Panc1 (cell line): ENCODE results near the gene CHSY1. TPM values are rescaled to one million over a fixed set of nuclear protein-coding genes. Genes with fewer than 3 reads are reported as not detected.

ENCODE experiments used
- ATAC-seq: fragments of 200-7000 bp; cut with Tn5 transposase; 2 replicates; pipeline ENCODE4 v1.9.1; 2020; ENCODE audit warnings: mild to moderate bottlenecking, moderate library complexity
- BruUV-seq: library from RNA; stranded (reverse); fragments of 400-500 nt; replicated peaks from 2 replicates; lab custom pipeline; 2021; lab: Mats Ljungman, UMichigan
- CTCF ChIA-PET: fragments of 300-600 bp; sonication (Branson Sonifier 250); formaldehyde crosslinking; loops from one replicate; lab custom pipeline; 2022; ENCODE audit warnings: antibody characterized with exemption; lab: Charles Lee
- POLR2A ChIA-PET: fragments of 300-600 bp; sonication (Branson Sonifier 250); formaldehyde crosslinking; loops from one replicate; lab custom pipeline; 2022; ENCODE audit warnings: antibody characterized with exemption; lab: Charles Lee
- DNase-seq: peaks from one replicate; pipeline ENCODE4 v3.0.0-alpha.2; 2010; ENCODE audit warnings: low read depth, low spot score
- H3K27ac ChIP-seq: 2 replicates; pipeline ENCODE4 v1.5.1; 2011; ENCODE audit warnings: mild to moderate bottlenecking, low read length, inconsistent platforms
- H3K27me3 ChIP-seq: fragments of 200-500 bp; sonication (Bioruptor generic); 2 replicates; pipeline ENCODE4 v1.6.0; 2014; ENCODE audit warnings: low read length, inconsistent platforms; ENCODE audit not compliant: control insufficient read depth, insufficient read depth
- H3K36me3 ChIP-seq: fragments of 200-500 bp; sonication (Bioruptor generic); 2 replicates; pipeline ENCODE4 v1.5.1; 2014; ENCODE audit warnings: inconsistent platforms, mild to moderate bottlenecking, low read length, moderate library complexity; ENCODE audit not compliant: control insufficient read depth, insufficient read depth
- H3K4me1 ChIP-seq: 2 replicates; pipeline ENCODE4 v1.5.1; 2011; ENCODE audit warnings: inconsistent platforms, mild to moderate bottlenecking, low read length, moderate library complexity; ENCODE audit not compliant: control insufficient read depth, insufficient read depth
- H3K4me3 ChIP-seq, 2 experiments: 2 replicates each; pipeline ENCODE4 v1.5.1; 2011 to 2012; ENCODE audit warnings: low read depth in 2 of 2, low read length in 2 of 2, mild to moderate bottlenecking in 2 of 2, inconsistent platforms in 1 of 2, moderate library complexity in 1 of 2
- H3K9me3 ChIP-seq: fragments of 200-500 bp; sonication (Bioruptor generic); 2 replicates; pipeline ENCODE4 v1.5.1; 2014; ENCODE audit warnings: low read depth, mild to moderate bottlenecking, inconsistent platforms, low read length, moderate library complexity; ENCODE audit not compliant: control insufficient read depth, insufficient read depth
- POLR2AphosphoS5 ChIP-seq: IDR thresholded peaks from 2 replicates; pipeline ENCODE4 v1.6.1; 2012; ENCODE audit warnings: mild to moderate bottlenecking, low read depth, low read length, moderate library complexity
- REST ChIP-seq, 2 experiments: IDR thresholded peaks; 2 replicates each; pipeline ENCODE4 v1.6.1; 2011 to 2012; ENCODE audit warnings: low read depth in 2 of 2, control low read depth in 1 of 2, low read length in 1 of 2, mild to moderate bottlenecking in 1 of 2, moderate library complexity in 1 of 2; ENCODE audit not compliant: insufficient read depth in 1 of 2
- SIN3A ChIP-seq: IDR thresholded peaks from 2 replicates; pipeline ENCODE4 v1.6.1; 2012; ENCODE audit warnings: low read depth, mild to moderate bottlenecking, low read length, moderate library complexity, borderline replicate concordance; ENCODE audit not compliant: insufficient read depth
- TCF7L2 ChIP-seq: IDR thresholded peaks from 2 replicates; pipeline ENCODE4 v1.6.1; 2011; ENCODE audit warnings: mild to moderate bottlenecking, low read depth, low read length, inconsistent platforms
- in situ Hi-C: cut with HindIII; loops from 2 replicates; pipeline ENCODE4 v1.10.0; 2016; ENCODE audit warnings: low sequenced_read_pairs, low pct_unique_long_range_greater_than_20kb
- intact Hi-C: fragments of 100-400 bp; cut with micrococcal nuclease; formaldehyde crosslinking; loops from one replicate; pipeline ENCODE4 v1.10.0; 2022; ENCODE audit not compliant: unreplicated experiment
- total RNA-seq: library from RNA; stranded (reverse); gene quantifications from one replicate; pipeline ENCODE4 v1.2.1, GENCODE V29; 2021; ENCODE audit not compliant: unreplicated experiment
- TF ChIP-seq, protein P1 (sequence below): fragments of 450-650 bp; IDR thresholded peaks from 2 replicates; pipeline ENCODE4 v1.5.1; 2017; ENCODE audit warnings: mild to moderate bottlenecking

CHSY1 gene
- total RNA-seq, 1 experiment from 2014 or later = 50.8 TPM

- H3K9me3 ChIP-seq = no peaks in the 10 kb centered on the region
These were observed 116.2 kb downstream of the CHSY1 start for GRCh38 chr15:101135532-101136166.

DNA sequence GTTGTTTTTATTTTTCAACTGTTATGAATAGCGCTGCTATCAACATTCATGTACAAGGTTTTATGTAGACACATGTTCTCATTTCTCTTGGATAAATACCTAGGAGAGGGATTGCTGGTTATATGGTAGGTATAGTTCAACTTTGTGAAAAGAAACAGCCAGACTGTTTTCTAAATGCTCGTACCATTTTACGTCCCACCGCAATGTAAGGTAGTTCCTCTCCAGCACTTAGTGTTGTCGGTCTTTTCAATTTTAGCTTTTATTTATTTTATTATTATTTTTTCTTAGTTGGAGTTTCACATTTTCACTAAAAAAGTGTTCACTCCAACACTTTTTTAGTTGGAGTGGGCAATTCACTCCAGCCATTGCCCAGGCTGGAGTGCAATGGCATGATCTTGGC is 117.1 kb downstream of the CHSY1 start:
- TF ChIP-seq SIN3A = no peak
- TF ChIP-seq REST (IDR thresholded peaks at IDR 0.05; ENCODE audit: insufficient read depth in 1 of 2, low read depth in 2 of 2, low read length in 1 of 2) = no peak
- TF ChIP-seq TCF7L2 = no peak
- TF ChIP-seq POLR2AphosphoS5 = no peak
- TF ChIP-seq, protein P1, sequence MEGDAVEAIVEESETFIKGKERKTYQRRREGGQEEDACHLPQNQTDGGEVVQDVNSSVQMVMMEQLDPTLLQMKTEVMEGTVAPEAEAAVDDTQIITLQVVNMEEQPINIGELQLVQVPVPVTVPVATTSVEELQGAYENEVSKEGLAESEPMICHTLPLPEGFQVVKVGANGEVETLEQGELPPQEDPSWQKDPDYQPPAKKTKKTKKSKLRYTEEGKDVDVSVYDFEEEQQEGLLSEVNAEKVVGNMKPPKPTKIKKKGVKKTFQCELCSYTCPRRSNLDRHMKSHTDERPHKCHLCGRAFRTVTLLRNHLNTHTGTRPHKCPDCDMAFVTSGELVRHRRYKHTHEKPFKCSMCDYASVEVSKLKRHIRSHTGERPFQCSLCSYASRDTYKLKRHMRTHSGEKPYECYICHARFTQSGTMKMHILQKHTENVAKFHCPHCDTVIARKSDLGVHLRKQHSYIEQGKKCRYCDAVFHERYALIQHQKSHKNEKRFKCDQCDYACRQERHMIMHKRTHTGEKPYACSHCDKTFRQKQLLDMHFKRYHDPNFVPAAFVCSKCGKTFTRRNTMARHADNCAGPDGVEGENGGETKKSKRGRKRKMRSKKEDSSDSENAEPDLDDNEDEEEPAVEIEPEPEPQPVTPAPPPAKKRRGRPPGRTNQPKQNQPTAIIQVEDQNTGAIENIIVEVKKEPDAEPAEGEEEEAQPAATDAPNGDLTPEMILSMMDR = no peak
- Histone ChIP-seq H3K27me3 (no peaks in the 10 kb centered on the region), H3K36me3 (no peaks in the 10 kb centered on the region), H3K4me3 (no peak overlapping the region), H3K27ac (no peak overlapping the region), H3K9me3 (no peaks in the 10 kb centered on the region), H3K4me1 (peaks cover 3% of the 10 kb centered on the region; the same call in 1 of the 2 replicates)
- no peak for ATAC-seq
- intact Hi-C loops = no loop called here
- in situ Hi-C loops = no loop called here
- DNase-seq = no peak
- CTCF ChIA-PET = no interaction called here
- POLR2A ChIA-PET = no interaction called here
- no TSS peak for BruUV-seq

More at GRCh38 chr15:101135532-101136166, 116.2 kb downstream of the CHSY1 start:
- Histone ChIP-seq H3K27me3 (no peaks in the 10 kb centered on the region), H3K4me1 (peaks cover 3% of the 10 kb centered on the region; the same call in 1 of the 2 replicates), H3K36me3 (no peaks in the 10 kb centered on the region), H3K4me3 (no peak overlapping the region), H3K27ac (no peak overlapping the region)
- no peak for DNase-seq
- TF ChIP-seq, protein P1 = no peak
- no peak for TF ChIP-seq REST (IDR thresholded peaks at IDR 0.05; ENCODE audit: insufficient read depth in 1 of 2, low read depth in 2 of 2, low read length in 1 of 2)
- no peak for TF ChIP-seq TCF7L2
- TF ChIP-seq POLR2AphosphoS5 = no peak
- no peak for TF ChIP-seq SIN3A
- intact Hi-C loops = no loop called here
- BruUV-seq = no TSS peak
- ChIA-PET CTCF (no interaction called here), POLR2A (no interaction called here)
- in situ Hi-C loops = no loop called here
- no peak for ATAC-seq
